HepG2 (cell line): ENCODE data around the gene PAM16. TPM values are rescaled to one million over a fixed set of nuclear protein-coding genes. Genes with fewer than 3 reads are reported as not detected.

Experiments
- BATF2 ChIP-seq: sonication (generic); formaldehyde crosslinking; IDR thresholded peaks from 2 replicates; pipeline ENCODE4 v1.8.0; 2022; ENCODE audit warnings: mild to moderate bottlenecking, missing genetic modification reagents, moderate library complexity
- CENPT ChIP-seq: sonication (generic); formaldehyde crosslinking; IDR thresholded peaks from 2 replicates; pipeline ENCODE4 v1.8.0; 2022; ENCODE audit warnings: low read depth, mild to moderate bottlenecking, moderate library complexity, missing genetic modification reagents
- HOXA7 ChIP-seq: sonication (generic); formaldehyde crosslinking; IDR thresholded peaks from 2 replicates; pipeline ENCODE4 v1.8.1; 2022; ENCODE audit warnings: mild to moderate bottlenecking, missing genetic modification reagents, moderate library complexity
- ISX ChIP-seq: sonication (generic); formaldehyde crosslinking; conservative IDR thresholded peaks from 2 replicates; pipeline ENCODE4 v1.5.0; 2020; ENCODE audit warnings: missing genetic modification reagents
- NFKBIZ ChIP-seq: IDR thresholded peaks from 2 replicates; pipeline ENCODE4 v1.6.1; 2018; ENCODE audit warnings: missing genetic modification reagents, missing compliant biosample characterization
- SIN3A ChIP-seq: IDR thresholded peaks from 2 replicates; pipeline ENCODE4 v1.6.1; 2011; ENCODE audit warnings: low read depth, mild to moderate bottlenecking, control low read depth, low read length, borderline replicate concordance
- STAG1 ChIP-seq: sonication (generic); formaldehyde crosslinking; IDR thresholded peaks from 2 replicates; pipeline ENCODE4 v1.4.0; 2020; ENCODE audit warnings: missing genetic modification reagents
- TARDBP ChIP-seq: sonication (generic); formaldehyde crosslinking; IDR thresholded peaks from 2 replicates; pipeline ENCODE4 v1.8.0; 2022; ENCODE audit warnings: mild to moderate bottlenecking, missing genetic modification reagents
- TFAP4 ChIP-seq: sonication (generic); IDR thresholded peaks from 2 replicates; pipeline ENCODE4 v1.6.1; 2016; ENCODE audit warnings: low read depth, borderline replicate concordance
- TFDP2 ChIP-seq: sonication (generic); formaldehyde crosslinking; IDR thresholded peaks from 2 replicates; pipeline ENCODE4 v1.4.0; 2020; ENCODE audit warnings: missing genetic modification reagents
- THAP11 ChIP-seq: IDR thresholded peaks from 2 replicates; pipeline ENCODE4 v1.6.1; 2016; ENCODE audit warnings: missing biosample characterization, missing genetic modification reagents
- THRA ChIP-seq: sonication (generic); formaldehyde crosslinking; IDR thresholded peaks from 2 replicates; pipeline ENCODE4 v1.4.0; 2020; ENCODE audit warnings: missing genetic modification reagents, borderline replicate concordance
- THYN1 ChIP-seq: sonication (generic); formaldehyde crosslinking; IDR thresholded peaks from 2 replicates; pipeline ENCODE4 v1.8.1; 2023; ENCODE audit warnings: low read depth, mild to moderate bottlenecking, moderate library complexity, missing genetic modification reagents, borderline replicate concordance
- ZBTB26 ChIP-seq: IDR thresholded peaks from 2 replicates; pipeline ENCODE4 v1.6.1; 2016; ENCODE audit warnings: missing compliant biosample characterization, missing genetic modification reagents, borderline replicate concordance
- ZBTB46 ChIP-seq: sonication (generic); formaldehyde crosslinking; IDR thresholded peaks from 2 replicates; pipeline ENCODE4 v1.4.0; 2020; ENCODE audit warnings: mild to moderate bottlenecking, missing genetic modification reagents, borderline replicate concordance
- ZFP1 ChIP-seq: IDR thresholded peaks from 2 replicates; pipeline ENCODE4 v1.6.1; 2016
- ZNF101 ChIP-seq: sonication (generic); formaldehyde crosslinking; IDR thresholded peaks from 2 replicates; pipeline ENCODE4 v1.4.0; 2020; ENCODE audit warnings: mild to moderate bottlenecking, low read depth, missing genetic modification reagents, borderline replicate concordance
- ZNF121 ChIP-seq: sonication (generic); formaldehyde crosslinking; IDR thresholded peaks from 2 replicates; pipeline ENCODE4 v1.5.0; 2020; ENCODE audit warnings: mild to moderate bottlenecking, missing genetic modification reagents
- ZNF264 ChIP-seq: sonication (generic); formaldehyde crosslinking; IDR thresholded peaks from 2 replicates; pipeline ENCODE4 v1.4.0; 2020; ENCODE audit warnings: missing genetic modification reagents
- ZNF431 ChIP-seq: sonication (generic); formaldehyde crosslinking; IDR thresholded peaks from 2 replicates; pipeline ENCODE4 v1.9.0; 2022; ENCODE audit warnings: missing genetic modification reagents, low read depth, mild to moderate bottlenecking, borderline replicate concordance
- ZNF567 ChIP-seq: sonication (generic); formaldehyde crosslinking; IDR thresholded peaks from 2 replicates; pipeline ENCODE4 v1.8.1; 2023; ENCODE audit warnings: mild to moderate bottlenecking, missing genetic modification reagents, borderline replicate concordance
- ZNF678 ChIP-seq: sonication (generic); formaldehyde crosslinking; IDR thresholded peaks from 2 replicates; pipeline ENCODE4 v1.4.0; 2020; ENCODE audit warnings: mild to moderate bottlenecking, missing genetic modification reagents
- ZNF879 ChIP-seq: sonication (generic); formaldehyde crosslinking; IDR thresholded peaks from 2 replicates; pipeline ENCODE4 v1.8.1; 2023; ENCODE audit warnings: missing genetic modification reagents
- polyA plus RNA-seq, 8 experiments: library from polyadenylated mRNA; depleted of rRNA in 3 of 8; stranded (reverse) in 7 of 8; unstranded in 1 of 8; fragments of >200 nt; fragmentation: Illumina TruSeq in 4 of 8; extraction: Trizol in 4 of 8; gene quantifications; 2 replicates each; pipeline versions ENCODE4 v1.2.1 to v1.2.3, GENCODE V29; 2011 to 2016; ENCODE audit warnings: low read depth in 4 of 8, missing spikeins in 1 of 8, mixed read lengths in 1 of 8; ENCODE audit not compliant: insufficient read depth in 1 of 8
- total RNA-seq, 5 experiments: library from RNA; depleted of rRNA; stranded (reverse); fragments of >200 nt; fragmentation: Illumina TruSeq; extraction: Trizol; gene quantifications; 2 replicates each; pipeline ENCODE4 v1.2.3, GENCODE V29; 2016; ENCODE audit warnings: low read depth in 1 of 5

The PAM16 gene
- total and polyA plus RNA-seq, 2 of the 13 experiments (the other 11 are each of a cell fraction or from before 2014, with no cell fraction given) = 51.5 to 51.8 TPM

GRCh38 chr16:4328046-4328781 lies 22.9 kb downstream of the PAM16 start (continued):
- TF ChIP-seq CENPT = no peak
- 0 out of 2 replicates have a peak, but pooled peaks have one; percentile 37 for TF ChIP-seq ZFP1 (CRISPR knock-in tag)
- no peak for TF ChIP-seq ZNF121
- no peak for TF ChIP-seq HOXA7 (CRISPR knock-in tag)
- TF ChIP-seq ZBTB26 (CRISPR knock-in tag) = no peak
- 0 out of 2 replicates have a peak, but pooled peaks have one; percentile 42 for TF ChIP-seq TFDP2 (CRISPR knock-in tag)
- no peak; the same call in 1 of the 2 replicates for TF ChIP-seq ZNF879 (CRISPR knock-in tag)
- TF ChIP-seq ZNF567 (CRISPR knock-in tag) = no peak
- TF ChIP-seq NFKBIZ (CRISPR knock-in tag) = 0 out of 2 replicates have a peak, but pooled peaks have one; percentile 15
- no peak for TF ChIP-seq ZNF678 (CRISPR knock-in tag)
- no peak for TF ChIP-seq TFAP4
- peak; percentile 79 for TF ChIP-seq STAG1 (CRISPR knock-in tag)
- TF ChIP-seq ZNF431 (CRISPR knock-in tag) = no peak
- TF ChIP-seq THAP11 (CRISPR knock-in tag) = peak; percentile 64
- peak; percentile 19; the same call in 1 of the 2 replicates for TF ChIP-seq SIN3A
- TF ChIP-seq BATF2 (CRISPR knock-in tag) = no peak
- TF ChIP-seq THYN1 (CRISPR knock-in tag) = no peak
- peak; percentile 86 for TF ChIP-seq TARDBP (CRISPR knock-in tag)
- TF ChIP-seq ISX (CRISPR knock-in tag) = 0 out of 2 replicates have a peak, but pooled peaks have one; percentile 62
- TF ChIP-seq ZNF264 (CRISPR knock-in tag) = no peak
- no peak for TF ChIP-seq ZBTB46 (CRISPR knock-in tag)
- no peak for TF ChIP-seq ZNF101 (CRISPR knock-in tag)
- peak; percentile 40; the same call in 1 of the 2 replicates for TF ChIP-seq THRA (CRISPR knock-in tag)
